Esophagus muscularis mucosa (tissue), 4 donors: ENCODE data around the gene NUF2. TPM values are rescaled to one million over a fixed set of nuclear protein-coding genes. Genes with fewer than 3 reads are reported as not detected.
A peak's percentile ranks its signal among the peaks of the same experiment; 100 is the strongest.
"Not testable (repeated sequence)": the region's sequence is repeated elsewhere in the genome, so short reads cannot be mapped to it uniquely, and the experiment has no call there.

Source experiments
- DNase-seq: peaks from one replicate; pipeline ENCODE4 v3.0.0-alpha.2; 2017; ENCODE audit errors: extremely low spot score
- H3K27ac ChIP-seq, 4 donors: fragments of 200-600 bp; sonication (generic); replicated peaks in 1 of 4; 1 replicate in 3 of 4; 2 replicates in 1 of 4; pipeline ENCODE4 v1.5.1; 2016 to 2019; ENCODE audit warnings: mild to moderate bottlenecking in 1 of 4
- H3K27me3 ChIP-seq, 4 donors: fragments of 200-600 bp; sonication (generic); one replicate each; pipeline versions ENCODE4 v1.5.1 to v1.6.0; 2016 to 2019
- H3K36me3 ChIP-seq, 4 donors: fragments of 200-600 bp; sonication (generic); one replicate each; pipeline ENCODE4 v1.5.1; 2016 to 2019
- H3K4me1 ChIP-seq, 4 donors: fragments of 200-600 bp; sonication (generic); one replicate each; pipeline ENCODE4 v1.5.1; 2016 to 2019
- H3K4me3 ChIP-seq, 4 donors: fragments of 200-600 bp; sonication (generic); 1 replicate in 2 of 4; 2 replicates in 2 of 4; pipeline ENCODE4 v1.5.1; 2016 to 2019; ENCODE audit warnings: mild to moderate bottlenecking in 4 of 4, moderate library complexity in 1 of 4
- H3K9me3 ChIP-seq, 4 donors: fragments of 200-600 bp; sonication (generic); 1 replicate in 3 of 4; 2 replicates in 1 of 4; pipeline ENCODE4 v1.5.1; 2016 to 2019
- CTCF ChIP-seq, 3 experiments: fragments of 200-600 bp in 2 of 3; fragments of 450-650 bp in 1 of 3; sonication (generic) in 2 of 3; IDR thresholded peaks; one replicate each; pipeline ENCODE4 v1.5.1; 2017 to 2019; ENCODE audit warnings: antibody characterized with exemption in 3 of 3, mild to moderate bottlenecking in 2 of 3, moderate library complexity in 1 of 3
- EP300 ChIP-seq: sonication (generic); formaldehyde crosslinking; IDR thresholded peaks from one replicate; pipeline ENCODE4 v1.6.1; 2017; ENCODE audit warnings: antibody characterized with exemption
- POLR2A ChIP-seq: fragments of 450-650 bp; IDR thresholded peaks from one replicate; pipeline ENCODE4 v1.6.1; 2017; ENCODE audit warnings: antibody characterized with exemption, moderate library complexity, mild to moderate bottlenecking, low read depth
- POLR2AphosphoS5 ChIP-seq, 2 donors: sonication (generic); formaldehyde crosslinking; IDR thresholded peaks; one replicate each; pipeline ENCODE4 v1.6.1; 2017; ENCODE audit warnings: antibody characterized with exemption in 2 of 2
- WGBS: methylation state at CpG from one replicate; pipeline ENCODE4 v1.1.5; 2018; 5-methylcytosine and 5-hydroxymethylcytosine counted together
- intact Hi-C: fragments of 100-400 bp; cut with DNase I; formaldehyde crosslinking; loops from one replicate; pipeline ENCODE4 v1.15.1; 2023
- total RNA-seq, 4 donors: library from RNA; depleted of rRNA; stranded (reverse); fragments of >200 nt; gene quantifications; one replicate each; pipeline versions ENCODE4 v1.1.0 to v1.2.1, GENCODE V29; 2016

The NUF2 gene
- total RNA-seq, result under 1 TPM in 1 of 4 donors, not detected in 3; 0.52 TPM

- peak within 1 kb of the TSS; percentile 60 to 73 (median 69) for H3K4me3 ChIP-seq
- H3K4me1 ChIP-seq, result peaks cover 16 to 18% (median 17%) of the 10 kb centered on the region in 4 donors
- TF ChIP-seq EP300, result no peak
- TF ChIP-seq POLR2A, result no peak
- peak; percentile 88 to 98 for TF ChIP-seq POLR2AphosphoS5 (IDR thresholded peaks at IDR 0.05)
- peak in 1 of 3 experiments; percentile 27 for TF ChIP-seq CTCF (IDR thresholded peaks at IDR 0.05)
- no peaks in the 10 kb centered on the region for H3K9me3 ChIP-seq
- peak within 1 kb of the TSS; percentile 72 to 85 (median 80) for H3K27ac ChIP-seq
- DNase-seq, result peak; percentile 99
- no peaks in the 10 kb centered on the region for H3K27me3 ChIP-seq
- under 1% methylated on average over 24 of the region's 58 CpGs for WGBS
- H3K36me3 ChIP-seq, result peaks cover 0 to 25% (median 17%) of the 10 kb centered on the region in 4 donors
- intact Hi-C loops, result no loop called here
Measured at GRCh38 chr1:163321311-163322305, at the start of gene NUF2. Gene NUF2, plus strand, starts transcription at chr1:163321954. Its CDS starts 4,098 bp downstream, at chr1:163326052.

GRCh38 chr1:163273766-163274441, 47.9 kb upstream of the NUF2 start:
- TF ChIP-seq EP300 (no peak), CTCF (IDR thresholded peaks at IDR 0.05) (no peak), POLR2AphosphoS5 (IDR thresholded peaks at IDR 0.05) (no peak), POLR2A (no peak)
- DNase-seq, result no peak
- 98% methylated on average over 2 of the region's 2 CpGs for WGBS
- H3K4me3 ChIP-seq, result no peak overlapping the region
- intact Hi-C loops, result no loop called here
- no peaks in the 10 kb centered on the region for H3K36me3 ChIP-seq
- H3K9me3 ChIP-seq, result peaks cover 0 to 10% (median 5%) of the 10 kb centered on the region in 4 donors
- H3K27ac ChIP-seq, result no peak overlapping the region
- no peaks in the 10 kb centered on the region for H3K27me3 ChIP-seq
- H3K4me1 ChIP-seq, result no peaks in the 10 kb centered on the region

- Histone ChIP-seq H3K36me3 (no peaks in the 10 kb centered on the region), H3K27me3 (no peaks in the 10 kb centered on the region), H3K9me3 (peaks cover 0 to 22% (median 5%) of the 10 kb centered on the region in 4 donors), H3K4me3 (no peak overlapping the region), H3K4me1 (no peaks in the 10 kb centered on the region), H3K27ac (no peak overlapping the region)
- no peak for DNase-seq
- TF ChIP-seq CTCF (IDR thresholded peaks at IDR 0.05) (no peak), POLR2AphosphoS5 (IDR thresholded peaks at IDR 0.05) (no peak), EP300 (no peak), POLR2A (no peak)
- intact Hi-C loops, result no loop called here
- WGBS, result 94% methylated on average over 1 of the region's 1 CpG
Measured at GRCh38 chr1:163275222-163275621, 46.5 kb upstream of the NUF2 start.

- TF ChIP-seq POLR2AphosphoS5 (IDR thresholded peaks at IDR 0.05) (no peak), POLR2A (no peak), EP300 (no peak), CTCF (IDR thresholded peaks at IDR 0.05) (no peak)
- DNase-seq, result no peak
- Histone ChIP-seq H3K9me3 (peaks cover 0 to 22% (median 5%) of the 10 kb centered on the region in 4 donors), H3K27me3 (no peaks in the 10 kb centered on the region), H3K4me3 (no peak overlapping the region), H3K27ac (no peak overlapping the region), H3K36me3 (no peaks in the 10 kb centered on the region), H3K4me1 (no peaks in the 10 kb centered on the region)
- 97% methylated on average over 1 of the region's 1 CpG for WGBS
- intact Hi-C loops, result no loop called here
Measured at GRCh38 chr1:163278602-163279001, 43.2 kb upstream of the NUF2 start.

- H3K27ac ChIP-seq, DNase-seq, H3K4me3 ChIP-seq, H3K9me3 ChIP-seq, H3K4me1 ChIP-seq, intact Hi-C loops, H3K27me3 ChIP-seq, H3K36me3 ChIP-seq: not testable (repeated sequence)
- 84% methylated on average over 2 of the region's 2 CpGs for WGBS
Measured at GRCh38 chr1:163284867-163285266, 36.9 kb upstream of the NUF2 start.
